Measurements from ENCODE around the gene ZNF18. TPM values are rescaled to one million over a fixed set of nuclear protein-coding genes. Genes with fewer than 3 reads are reported as not detected.
"Not testable (repeated sequence)": the region's sequence is repeated elsewhere in the genome, so short reads cannot be mapped to it uniquely, and the experiment has no call there.

Gene ZNF18
- total RNA-seq, 1 experiment from 2014 or later: 13.9 TPM

GRCh38 chr17:11979795-11980194 lies 17.5 kb downstream of the ZNF18 start:
- Histone ChIP-seq H3K9ac (ENCODE audit: low read length) (no peak overlapping the region), H4K20me1 (ENCODE audit: insufficient read depth, low read depth, low read length) (no peaks in the 10 kb centered on the region), H2AFZ (ENCODE audit: low read length) (no peak overlapping the region), H3K4me2 (ENCODE audit: low read depth, low read length, poor library complexity, severe bottlenecking) (no peak overlapping the region), H3K27ac (ENCODE audit: low read length) (no peak overlapping the region), H3K9me3 (ENCODE audit: low read length) (no peaks in the 10 kb centered on the region), H3K4me1 (ENCODE audit: low read length) (no peaks in the 10 kb centered on the region), H3K36me3 (ENCODE audit: insufficient read depth, low read length) (peaks cover 38% of the 10 kb centered on the region), H3K79me2 (ENCODE audit: low read length) (peaks cover 2% of the 10 kb centered on the region; the same call in 1 of the 2 replicates), H3K4me3 (ENCODE audit: low read length) (no peak overlapping the region), H3K27me3 (ENCODE audit: low read length) (no peaks in the 10 kb centered on the region), H3K9me2 (replicated peaks; ENCODE audit: insufficient read depth, low read length) (no peaks in the 10 kb centered on the region)
- no peak for DNase-seq

GRCh38 chr17:11972741-11973140 lies 24.5 kb downstream of the ZNF18 start:
- not testable (repeated sequence) for H3K4me1 ChIP-seq (ENCODE audit: low read length); DNase-seq; H3K27ac ChIP-seq (ENCODE audit: low read length); H4K20me1 ChIP-seq (ENCODE audit: insufficient read depth, low read depth, low read length); H3K9me3 ChIP-seq (ENCODE audit: low read length); H3K4me2 ChIP-seq (ENCODE audit: low read depth, low read length, poor library complexity, severe bottlenecking); H3K9ac ChIP-seq (ENCODE audit: low read length); H3K4me3 ChIP-seq (ENCODE audit: low read length); H3K27me3 ChIP-seq (ENCODE audit: low read length); H2AFZ ChIP-seq (ENCODE audit: low read length); H3K9me2 ChIP-seq (replicated peaks; ENCODE audit: insufficient read depth, low read length); H3K79me2 ChIP-seq (ENCODE audit: low read length); H3K36me3 ChIP-seq (ENCODE audit: insufficient read depth, low read length)

GRCh38 chr17:11969565-11969964 lies 27.7 kb downstream of the ZNF18 start:
- peaks cover 4% of the 10 kb centered on the region for H3K36me3 ChIP-seq (ENCODE audit: insufficient read depth, low read length)
- no peaks in the 10 kb centered on the region for H3K4me1 ChIP-seq (ENCODE audit: low read length)
- H3K79me2 ChIP-seq (ENCODE audit: low read length): no peaks in the 10 kb centered on the region
- H3K9me2 ChIP-seq (replicated peaks; ENCODE audit: insufficient read depth, low read length): no peaks in the 10 kb centered on the region
- H3K9me3 ChIP-seq (ENCODE audit: low read length): peaks cover 10% of the 10 kb centered on the region
- no peak overlapping the region for H3K4me3 ChIP-seq (ENCODE audit: low read length)
- no peaks in the 10 kb centered on the region for H3K27me3 ChIP-seq (ENCODE audit: low read length)
- no peak overlapping the region for H3K27ac ChIP-seq (ENCODE audit: low read length)
- H2AFZ ChIP-seq (ENCODE audit: low read length): no peak overlapping the region
- no peaks in the 10 kb centered on the region for H4K20me1 ChIP-seq (ENCODE audit: insufficient read depth, low read depth, low read length)
- DNase-seq: no peak
- H3K9ac ChIP-seq (ENCODE audit: low read length): no peak overlapping the region
- H3K4me2 ChIP-seq (ENCODE audit: low read depth, low read length, poor library complexity, severe bottlenecking): no peak overlapping the region

GRCh38 chr17:11954936-11955335 lies 42.3 kb downstream of the ZNF18 start:
- Histone ChIP-seq H3K9ac (ENCODE audit: low read length) (no peak overlapping the region), H3K27ac (ENCODE audit: low read length) (no peak overlapping the region), H3K4me3 (ENCODE audit: low read length) (no peak overlapping the region), H2AFZ (ENCODE audit: low read length) (no peak overlapping the region), H3K36me3 (ENCODE audit: insufficient read depth, low read length) (0 out of 2 replicates have a peak, but pooled peaks cover 4% of the 10 kb centered on the region), H3K4me2 (ENCODE audit: low read depth, low read length, poor library complexity, severe bottlenecking) (no peak overlapping the region), H3K27me3 (ENCODE audit: low read length) (no peaks in the 10 kb centered on the region), H3K4me1 (ENCODE audit: low read length) (no peaks in the 10 kb centered on the region), H4K20me1 (ENCODE audit: insufficient read depth, low read depth, low read length) (no peaks in the 10 kb centered on the region), H3K9me3 (ENCODE audit: low read length) (no peaks in the 10 kb centered on the region), H3K79me2 (ENCODE audit: low read length) (no peaks in the 10 kb centered on the region), H3K9me2 (replicated peaks; ENCODE audit: insufficient read depth, low read length) (no peaks in the 10 kb centered on the region)
- no peak for DNase-seq

- H3K4me1 ChIP-seq (ENCODE audit: low read length): no peaks in the 10 kb centered on the region
- no peaks in the 10 kb centered on the region for H3K9me2 ChIP-seq (replicated peaks; ENCODE audit: insufficient read depth, low read length)
- H3K4me3 ChIP-seq (ENCODE audit: low read length): no peak overlapping the region
- H2AFZ ChIP-seq (ENCODE audit: low read length): no peak overlapping the region
- H3K27ac ChIP-seq (ENCODE audit: low read length): no peak overlapping the region
- no peaks in the 10 kb centered on the region for H3K9me3 ChIP-seq (ENCODE audit: low read length)
- H3K9ac ChIP-seq (ENCODE audit: low read length): no peak overlapping the region
- 0 out of 2 replicates have a peak, but pooled peaks cover 4% of the 10 kb centered on the region for H3K36me3 ChIP-seq (ENCODE audit: insufficient read depth, low read length)
- no peak overlapping the region for H3K4me2 ChIP-seq (ENCODE audit: low read depth, low read length, poor library complexity, severe bottlenecking)
- no peaks in the 10 kb centered on the region for H4K20me1 ChIP-seq (ENCODE audit: insufficient read depth, low read depth, low read length)
- DNase-seq: no peak
- H3K27me3 ChIP-seq (ENCODE audit: low read length): no peaks in the 10 kb centered on the region
- H3K79me2 ChIP-seq (ENCODE audit: low read length): no peaks in the 10 kb centered on the region
Measured at GRCh38 chr17:11953924-11954323, 43.4 kb downstream of the ZNF18 start.

- Histone ChIP-seq H3K4me1 (ENCODE audit: low read length) (no peaks in the 10 kb centered on the region), H3K27me3 (ENCODE audit: low read length) (no peaks in the 10 kb centered on the region), H2AFZ (ENCODE audit: low read length) (no peak overlapping the region), H3K79me2 (ENCODE audit: low read length) (no peaks in the 10 kb centered on the region), H3K27ac (ENCODE audit: low read length) (no peak overlapping the region), H3K4me2 (ENCODE audit: low read depth, low read length, poor library complexity, severe bottlenecking) (no peak overlapping the region), H4K20me1 (ENCODE audit: insufficient read depth, low read depth, low read length) (no peaks in the 10 kb centered on the region), H3K9me3 (ENCODE audit: low read length) (no peaks in the 10 kb centered on the region), H3K4me3 (ENCODE audit: low read length) (no peak overlapping the region), H3K9ac (ENCODE audit: low read length) (no peak overlapping the region), H3K36me3 (ENCODE audit: insufficient read depth, low read length) (0 out of 2 replicates have a peak, but pooled peaks cover 4% of the 10 kb centered on the region), H3K9me2 (replicated peaks; ENCODE audit: insufficient read depth, low read length) (no peaks in the 10 kb centered on the region)
- no peak for DNase-seq
Measured at GRCh38 chr17:11952610-11953009, 44.7 kb downstream of the ZNF18 start.

GRCh38 chr17:11950771-11951519 lies 46.3 kb downstream of the ZNF18 start:
- Histone ChIP-seq H3K27ac (ENCODE audit: low read length) (no peak overlapping the region), H3K27me3 (ENCODE audit: low read length) (no peaks in the 10 kb centered on the region), H3K9me2 (replicated peaks; ENCODE audit: insufficient read depth, low read length) (no peaks in the 10 kb centered on the region), H3K9me3 (ENCODE audit: low read length) (no peaks in the 10 kb centered on the region), H3K4me3 (ENCODE audit: low read length) (no peak overlapping the region), H3K9ac (ENCODE audit: low read length) (no peak overlapping the region), H3K4me1 (ENCODE audit: low read length) (no peaks in the 10 kb centered on the region), H3K36me3 (ENCODE audit: insufficient read depth, low read length) (0 out of 2 replicates have a peak, but pooled peaks cover 4% of the 10 kb centered on the region), H4K20me1 (ENCODE audit: insufficient read depth, low read depth, low read length) (no peaks in the 10 kb centered on the region), H3K4me2 (ENCODE audit: low read depth, low read length, poor library complexity, severe bottlenecking) (no peak overlapping the region), H3K79me2 (ENCODE audit: low read length) (no peaks in the 10 kb centered on the region), H2AFZ (ENCODE audit: low read length) (no peak overlapping the region)
- DNase-seq: no peak

- DNase-seq; H3K4me3 ChIP-seq (ENCODE audit: low read length); H3K9me3 ChIP-seq (ENCODE audit: low read length); H3K9ac ChIP-seq (ENCODE audit: low read length); H3K4me1 ChIP-seq (ENCODE audit: low read length); H3K79me2 ChIP-seq (ENCODE audit: low read length); H2AFZ ChIP-seq (ENCODE audit: low read length); H3K27me3 ChIP-seq (ENCODE audit: low read length); H3K9me2 ChIP-seq (replicated peaks; ENCODE audit: insufficient read depth, low read length); H3K27ac ChIP-seq (ENCODE audit: low read length); H3K36me3 ChIP-seq (ENCODE audit: insufficient read depth, low read length); H4K20me1 ChIP-seq (ENCODE audit: insufficient read depth, low read depth, low read length); H3K4me2 ChIP-seq (ENCODE audit: low read depth, low read length, poor library complexity, severe bottlenecking): not testable (repeated sequence)
Measured at GRCh38 chr17:11949571-11949970, 47.7 kb downstream of the ZNF18 start.
